ENCODE data around the gene ARL8A. TPM values are rescaled to one million over a fixed set of nuclear protein-coding genes. Genes with fewer than 3 reads are reported as not detected.

Gene ARL8A
- total RNA-seq, 2 experiments from 2014 or later = 25.1 to 44.6 TPM

- Histone ChIP-seq H3K4me3 (ENCODE audit: low read depth, low read length, poor library complexity, severe bottlenecking) (no peak overlapping the region), H3K9me3 (ENCODE audit: low read length) (no peaks in the 10 kb centered on the region), H3K9me2 (ENCODE audit: insufficient read depth, low read length) (no peaks in the 10 kb centered on the region), H3K79me2 (ENCODE audit: insufficient read depth, low read depth, low read length) (no peaks in the 10 kb centered on the region), H3K27ac (ENCODE audit: low read depth, low read length, poor library complexity, severe bottlenecking) (no peak overlapping the region), H3K4me2 (ENCODE audit: low read length) (no peak overlapping the region), H4K20me1 (ENCODE audit: insufficient read depth, low read length) (no peaks in the 10 kb centered on the region; the same call in 1 of the 2 replicates), H3K4me1 (ENCODE audit: insufficient read depth, low read length, poor library complexity, severe bottlenecking) (no peaks in the 10 kb centered on the region), H2AFZ (ENCODE audit: low read length) (no peak overlapping the region), H3K36me3 (ENCODE audit: insufficient read depth, low read length) (peaks cover 13% of the 10 kb centered on the region; the same call in 1 of the 2 replicates)
- intact Hi-C loops (cut with micrococcal nuclease; ENCODE audit: unreplicated experiment) = no loop called here
- CTCF ChIA-PET (ENCODE audit: unreplicated experiment) = interaction anchor here (0.6 kb wide), 1 partner anchor 232 kb away, joined by 4 read pairs; no protein-coding TSS in a partner anchor
- TF ChIP-seq EZH2phosphoT487 (IDR thresholded peaks at IDR 0.05; ENCODE audit: borderline replicate concordance, low read depth, low read length) = no peak
- no peak for TF ChIP-seq CTCF (conservative IDR thresholded peaks at IDR 0.05; ENCODE audit: low read length)
- BruUV-seq (replicated peaks) = no TSS peak
- DNase-seq (ENCODE audit: low spot score) = no peak
- POLR2A ChIA-PET = no interaction called here
Measured at GRCh38 chr1:202127836-202128622, 16.5 kb downstream of the ARL8A start.

- ChIA-PET CTCF (ENCODE audit: unreplicated experiment) (no interaction called here), POLR2A (no interaction called here)
- Histone ChIP-seq H2AFZ (ENCODE audit: low read length) (no peak overlapping the region), H3K79me2 (ENCODE audit: insufficient read depth, low read depth, low read length) (no peaks in the 10 kb centered on the region), H3K27ac (ENCODE audit: low read depth, low read length, poor library complexity, severe bottlenecking) (no peak overlapping the region), H3K4me1 (ENCODE audit: insufficient read depth, low read length, poor library complexity, severe bottlenecking) (no peaks in the 10 kb centered on the region), H3K4me2 (ENCODE audit: low read length) (no peak overlapping the region), H3K9me2 (ENCODE audit: insufficient read depth, low read length) (no peaks in the 10 kb centered on the region), H3K9me3 (ENCODE audit: low read length) (no peaks in the 10 kb centered on the region), H4K20me1 (ENCODE audit: insufficient read depth, low read length) (no peaks in the 10 kb centered on the region; the same call in 1 of the 2 replicates), H3K4me3 (ENCODE audit: low read depth, low read length, poor library complexity, severe bottlenecking) (no peak overlapping the region), H3K36me3 (ENCODE audit: insufficient read depth, low read length) (peaks cover 3% of the 10 kb centered on the region; the same call in 1 of the 2 replicates)
- TF ChIP-seq EZH2phosphoT487 (IDR thresholded peaks at IDR 0.05; ENCODE audit: borderline replicate concordance, low read depth, low read length) (no peak), CTCF (conservative IDR thresholded peaks at IDR 0.05; ENCODE audit: low read length) (no peak)
- no peak for DNase-seq (ENCODE audit: low spot score)
- no TSS peak for BruUV-seq (replicated peaks)
- intact Hi-C loops (cut with micrococcal nuclease; ENCODE audit: unreplicated experiment) = no loop called here
Measured at GRCh38 chr1:202127061-202127460, 17.5 kb downstream of the ARL8A start.

- H4K20me1 ChIP-seq (ENCODE audit: insufficient read depth, low read length) = no peaks in the 10 kb centered on the region; the same call in 1 of the 2 replicates
- ChIA-PET POLR2A (no interaction called here), CTCF (ENCODE audit: unreplicated experiment) (no interaction called here)
- TF ChIP-seq EZH2phosphoT487 (IDR thresholded peaks at IDR 0.05; ENCODE audit: borderline replicate concordance, low read depth, low read length) = no peak
- TF ChIP-seq CTCF (conservative IDR thresholded peaks at IDR 0.05; ENCODE audit: low read length) = no peak
- H3K79me2 ChIP-seq (ENCODE audit: insufficient read depth, low read depth, low read length) = no peaks in the 10 kb centered on the region
- no peaks in the 10 kb centered on the region for H3K36me3 ChIP-seq (ENCODE audit: insufficient read depth, low read length)
- DNase-seq (ENCODE audit: low spot score) = no peak
- H3K9me3 ChIP-seq (ENCODE audit: low read length) = no peaks in the 10 kb centered on the region
- no peaks in the 10 kb centered on the region for H3K9me2 ChIP-seq (ENCODE audit: insufficient read depth, low read length)
- no peak overlapping the region for H2AFZ ChIP-seq (ENCODE audit: low read length)
- intact Hi-C loops (cut with micrococcal nuclease; ENCODE audit: unreplicated experiment) = no loop called here
- H3K4me2 ChIP-seq (ENCODE audit: low read length) = no peak overlapping the region
- no peaks in the 10 kb centered on the region for H3K4me1 ChIP-seq (ENCODE audit: insufficient read depth, low read length, poor library complexity, severe bottlenecking)
- H3K27ac ChIP-seq (ENCODE audit: low read depth, low read length, poor library complexity, severe bottlenecking) = no peak overlapping the region
- no TSS peak for BruUV-seq (replicated peaks)
- no peak overlapping the region for H3K4me3 ChIP-seq (ENCODE audit: low read depth, low read length, poor library complexity, severe bottlenecking)
Measured at GRCh38 chr1:202126426-202126825, 18.1 kb downstream of the ARL8A start.
